SK-N-SH (cell line): Measurements from ENCODE around the gene TTN.

Experiments used
- CTCF ChIP-seq: fragments of 200-600 bp; sonication (generic); IDR thresholded peaks from 2 replicates; pipeline ENCODE4 v1.6.1; 2017; ENCODE audit warnings: antibody characterized with exemption, mild to moderate bottlenecking, moderate library complexity
- ELF1 ChIP-seq: IDR thresholded peaks from 2 replicates; pipeline ENCODE4 v1.4.0; 2012
- EP300 ChIP-seq, 2 experiments: IDR thresholded peaks; 2 replicates each; pipeline versions ENCODE4 v1.4.0 to v1.6.1; 2012; ENCODE audit warnings: borderline replicate concordance in 1 of 2, low read depth in 1 of 2, low read length in 1 of 2
- FOXJ3 ChIP-seq: sonication (generic); formaldehyde crosslinking; IDR thresholded peaks from 2 replicates; pipeline ENCODE4 v1.5.1; 2020; ENCODE audit warnings: mild to moderate bottlenecking, missing genetic modification reagents
- MEF2A ChIP-seq: IDR thresholded peaks from 2 replicates; pipeline ENCODE4 v1.4.0; 2012; ENCODE audit warnings: low read depth, borderline replicate concordance
- MXI1 ChIP-seq: IDR thresholded peaks from 2 replicates; pipeline ENCODE4 v1.6.1; 2012; ENCODE audit warnings: mild to moderate bottlenecking, low read depth, low read length, improper control_type of control experiment
- NFIC ChIP-seq: IDR thresholded peaks from 2 replicates; pipeline ENCODE4 v1.4.0; 2012; ENCODE audit warnings: borderline replicate concordance
- NRF1 ChIP-seq: IDR thresholded peaks from 2 replicates; pipeline ENCODE4 v1.6.1; 2012; ENCODE audit warnings: low read depth, mild to moderate bottlenecking, low read length
- REST ChIP-seq: IDR thresholded peaks from 2 replicates; pipeline ENCODE4 v1.6.1; 2012; ENCODE audit warnings: mild to moderate bottlenecking, low read depth, low read length, moderate library complexity
- RFX5 ChIP-seq: IDR thresholded peaks from 2 replicates; pipeline ENCODE4 v1.6.1; 2012; ENCODE audit warnings: mild to moderate bottlenecking, improper control_type of control experiment, low read length
- SIN3A ChIP-seq: IDR thresholded peaks from 2 replicates; pipeline ENCODE4 v1.6.1; 2012; ENCODE audit warnings: low read depth, mild to moderate bottlenecking, low read length, moderate library complexity, borderline replicate concordance
- TCF12 ChIP-seq: IDR thresholded peaks from 2 replicates; pipeline ENCODE4 v1.4.0; 2012
- TEAD4 ChIP-seq: IDR thresholded peaks from 2 replicates; pipeline ENCODE4 v1.4.0; 2012; ENCODE audit warnings: mild to moderate bottlenecking, borderline replicate concordance; ENCODE audit not compliant: insufficient read depth
- YY1 ChIP-seq: IDR thresholded peaks from 2 replicates; pipeline ENCODE4 v1.4.0; 2012; ENCODE audit warnings: low read depth, mild to moderate bottlenecking

- TF ChIP-seq SIN3A (no peak), EP300 (IDR thresholded peaks at IDR 0.05; ENCODE audit: borderline replicate concordance in 1 of 2, low read depth in 1 of 2, low read length in 1 of 2) (no peak), TCF12 (no peak), NFIC (no peak), CTCF (no peak), MEF2A (no peak), YY1 (no peak), REST (no peak), ELF1 (no peak), TEAD4 (no peak), RFX5 (no peak), NRF1 (no peak), MXI1 (no peak), FOXJ3 (CRISPR knock-in tag) (no peak)
Observed at GRCh38 chr2:178692845-178693244, 114.4 kb downstream of the TTN start.
